HG02588 (cell line): ENCODE measurements around the gene CPHXL.

Experiments used
- ATAC-seq: cut with Tn5 transposase; IDR thresholded peaks from one replicate; pipeline ENCODE4 v1.9.1; 2021; ENCODE audit warnings: mild to moderate bottlenecking, moderate library complexity; ENCODE audit not compliant: unreplicated experiment

Gene CPHXL

GRCh38 chr16:75702242-75702641 is 24.0 kb downstream of the CPHXL start:
- ATAC-seq: no peak

- no peak for ATAC-seq
Measured at GRCh38 chr16:75701361-75701760, 24.9 kb downstream of the CPHXL start, which contains the start of gene DUXB. DUXB (minus strand) TSS chr16:75701461; CDS start chr16:75701418, 43 bp downstream.

DNA sequence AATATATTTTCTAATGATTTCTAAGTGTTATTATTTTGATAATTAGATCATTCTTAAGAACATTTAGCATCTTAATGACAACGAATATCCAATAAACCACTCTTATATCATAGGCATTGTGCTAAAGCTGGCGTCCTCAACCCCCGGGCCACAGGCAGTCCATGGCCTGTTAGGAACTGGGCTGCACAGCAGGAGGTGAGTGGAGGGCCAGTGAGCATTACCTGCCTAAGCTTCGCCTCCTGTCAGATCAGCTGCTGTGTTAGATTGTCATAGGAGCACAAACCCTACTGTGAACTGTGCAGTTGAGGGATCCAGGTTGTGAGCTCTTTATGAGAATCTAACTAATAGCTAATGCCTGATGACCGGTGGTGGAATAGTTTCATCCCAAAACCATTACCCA is 28.7 kb downstream of the CPHXL start:
- ATAC-seq: no peak

DNA sequence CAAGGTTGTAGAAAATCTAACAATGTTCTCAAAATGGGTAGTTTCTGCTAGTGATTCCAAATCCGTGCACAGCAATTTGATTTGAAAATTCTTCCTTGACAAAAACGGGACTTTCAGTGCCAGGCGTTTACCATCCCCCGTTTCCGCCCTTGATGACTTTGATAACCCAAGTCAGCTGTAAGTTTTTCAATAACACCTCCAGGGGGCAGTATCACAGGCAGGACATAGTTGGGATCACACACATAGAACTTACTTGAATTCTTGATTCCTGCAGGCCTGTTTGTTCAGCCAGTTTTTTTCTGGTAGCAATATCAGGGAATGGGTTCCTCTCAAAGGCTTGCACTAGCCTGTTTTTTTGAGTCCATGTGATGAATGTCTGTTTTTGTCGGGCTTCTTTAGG is 30.6 kb downstream of the CPHXL start:
- ATAC-seq: no peak

GRCh38 chr16:75687361-75687760 is 38.9 kb downstream of the CPHXL start:
- ATAC-seq: no peak

- ATAC-seq: no peak
Measured at GRCh38 chr16:75682308-75682707, 44.0 kb downstream of the CPHXL start.

DNA sequence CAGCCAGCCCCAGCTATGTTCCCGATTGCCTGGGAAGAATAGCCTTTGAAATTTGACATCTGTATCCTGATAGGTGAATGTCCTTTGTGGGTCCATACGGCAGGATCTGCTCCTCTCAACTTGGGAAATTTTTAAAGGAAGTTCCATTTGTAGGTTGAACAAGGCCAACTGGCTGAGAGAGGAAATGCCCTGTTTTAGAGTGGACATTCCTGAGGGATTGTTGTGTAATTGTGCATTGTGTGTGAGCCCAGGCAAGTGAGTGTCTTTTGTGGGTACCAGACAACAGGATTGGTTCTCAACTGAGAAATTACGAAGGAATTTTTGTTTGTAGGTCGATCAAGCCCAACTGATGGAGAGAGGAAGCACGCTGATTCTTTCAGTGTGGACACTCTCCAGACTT is 46.9 kb downstream of the CPHXL start:
- ATAC-seq: no peak

GRCh38 chr16:75676909-75677308 is 49.4 kb downstream of the CPHXL start, which contains the start of gene CPHXL2:
CPHXL2 (minus strand) TSS chr16:75677009; CDS start chr16:75676999, 10 bp downstream.
- ATAC-seq: no peak

- no peak for ATAC-seq
Measured at GRCh38 chr16:75667503-75667902, 58.8 kb downstream of the CPHXL start.
